Measurements from ENCODE around the gene SETMAR. TPM values are rescaled to one million over a fixed set of nuclear protein-coding genes. Genes with fewer than 3 reads are reported as not detected.

SETMAR gene
- total RNA-seq, 1 experiment from 2014 or later, result 9.4 TPM

DNA sequence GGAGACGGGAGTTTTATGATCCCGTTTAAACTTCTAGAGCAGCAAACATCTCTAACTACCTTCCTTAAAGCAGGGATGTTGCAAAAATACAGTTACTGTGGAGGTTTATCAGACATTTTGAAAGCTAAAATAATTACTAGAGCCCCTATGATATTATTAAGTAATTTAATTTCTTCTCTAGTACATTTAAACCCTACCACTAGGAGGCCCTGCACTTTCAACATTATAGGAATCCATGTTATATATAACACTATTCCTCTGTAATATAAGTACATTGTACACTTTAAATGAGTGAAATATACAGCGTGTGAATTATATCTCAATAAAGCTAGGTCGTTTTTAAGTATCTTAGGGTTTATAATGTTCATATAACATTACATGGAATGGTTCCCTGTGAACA is 11.5 kb downstream of the SETMAR start:
- Histone ChIP-seq H3K4me2 (ENCODE audit: low read length) (no peak overlapping the region), H3K4me1 (ENCODE audit: control insufficient read depth in 1 of 2, insufficient read depth in 2 of 2, low read length in 2 of 2) (no peaks in the 10 kb centered on the region), H4K20me1 (ENCODE audit: insufficient read depth) (no peaks in the 10 kb centered on the region), H3K9me2 (ENCODE audit: insufficient read depth) (no peaks in the 10 kb centered on the region), H3K27ac (ENCODE audit: low read depth, low read length) (no peak overlapping the region), H3K4me3 (replicated peaks in 1 of 2; ENCODE audit: low read depth in 1 of 2, low read length in 2 of 2) (no peak overlapping the region), H3K9me3 (ENCODE audit: control insufficient read depth in 1 of 2, insufficient read depth in 1 of 2, low read depth in 1 of 2, low read length in 2 of 2) (no peaks in the 10 kb centered on the region), H3K9ac (ENCODE audit: low read length) (no peak overlapping the region), H3K79me2 (ENCODE audit: insufficient read depth, low read length) (no peaks in the 10 kb centered on the region), H3K27me3 (ENCODE audit: insufficient read depth, low read length) (no peaks in the 10 kb centered on the region), H2AFZ (ENCODE audit: low read depth, low read length, poor library complexity, severe bottlenecking) (no peak overlapping the region), H3K36me3 (ENCODE audit: control insufficient read depth in 1 of 2, insufficient read depth in 2 of 2, low read length in 2 of 2) (no peaks in the 10 kb centered on the region; a peak in 2 of 4 replicates)
- ChIA-PET POLR2A (no interaction called here), CTCF (interaction anchor here (0.6 to 1.0 kb wide), 2 partner anchors 9 to 319 kb away, joined by 3 to 4 read pairs; no protein-coding TSS in a partner anchor), RAD21 (ENCODE audit: low non-redundant PET in 1 of 2, low total read pairs in 2 of 2, uncharacterized antibody in 2 of 2, unreplicated experiment in 2 of 2) (no interaction called here)
- no TSS peak for BruUV-seq (replicated peaks)
- intact Hi-C loops (cut with micrococcal nuclease), result no loop called here
- TF ChIP-seq, protein P1, sequence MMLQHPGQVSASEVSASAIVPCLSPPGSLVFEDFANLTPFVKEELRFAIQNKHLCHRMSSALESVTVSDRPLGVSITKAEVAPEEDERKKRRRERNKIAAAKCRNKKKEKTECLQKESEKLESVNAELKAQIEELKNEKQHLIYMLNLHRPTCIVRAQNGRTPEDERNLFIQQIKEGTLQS (IDR thresholded peaks at IDR 0.05), result no peak
- TF ChIP-seq, protein P2, sequence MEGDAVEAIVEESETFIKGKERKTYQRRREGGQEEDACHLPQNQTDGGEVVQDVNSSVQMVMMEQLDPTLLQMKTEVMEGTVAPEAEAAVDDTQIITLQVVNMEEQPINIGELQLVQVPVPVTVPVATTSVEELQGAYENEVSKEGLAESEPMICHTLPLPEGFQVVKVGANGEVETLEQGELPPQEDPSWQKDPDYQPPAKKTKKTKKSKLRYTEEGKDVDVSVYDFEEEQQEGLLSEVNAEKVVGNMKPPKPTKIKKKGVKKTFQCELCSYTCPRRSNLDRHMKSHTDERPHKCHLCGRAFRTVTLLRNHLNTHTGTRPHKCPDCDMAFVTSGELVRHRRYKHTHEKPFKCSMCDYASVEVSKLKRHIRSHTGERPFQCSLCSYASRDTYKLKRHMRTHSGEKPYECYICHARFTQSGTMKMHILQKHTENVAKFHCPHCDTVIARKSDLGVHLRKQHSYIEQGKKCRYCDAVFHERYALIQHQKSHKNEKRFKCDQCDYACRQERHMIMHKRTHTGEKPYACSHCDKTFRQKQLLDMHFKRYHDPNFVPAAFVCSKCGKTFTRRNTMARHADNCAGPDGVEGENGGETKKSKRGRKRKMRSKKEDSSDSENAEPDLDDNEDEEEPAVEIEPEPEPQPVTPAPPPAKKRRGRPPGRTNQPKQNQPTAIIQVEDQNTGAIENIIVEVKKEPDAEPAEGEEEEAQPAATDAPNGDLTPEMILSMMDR (IDR thresholded peaks at IDR 0.05 in 2 of 3, conservative IDR thresholded peaks at IDR 0.05 in 1 of 3; ENCODE audit: borderline replicate concordance in 1 of 3, insufficient read depth in 1 of 3, low read depth in 2 of 3, low read length in 2 of 3), result peak in 2 of 3 experiments; percentile 35 to 51; a peak in 5 of 6 replicates
- no peak for TF ChIP-seq ZFX (IDR thresholded peaks at IDR 0.05)
- peak; percentile 31; the same call in 1 of the 2 replicates for TF ChIP-seq RAD21 (IDR thresholded peaks at IDR 0.05; ENCODE audit: low read depth)
- TF ChIP-seq, protein P3, sequence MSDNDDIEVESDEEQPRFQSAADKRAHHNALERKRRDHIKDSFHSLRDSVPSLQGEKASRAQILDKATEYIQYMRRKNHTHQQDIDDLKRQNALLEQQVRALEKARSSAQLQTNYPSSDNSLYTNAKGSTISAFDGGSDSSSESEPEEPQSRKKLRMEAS (IDR thresholded peaks at IDR 0.05), result no peak
- DNase-seq (ENCODE audit: low read depth, low spot score) (no peak), ATAC-seq (peak; percentile 57)

DNA sequence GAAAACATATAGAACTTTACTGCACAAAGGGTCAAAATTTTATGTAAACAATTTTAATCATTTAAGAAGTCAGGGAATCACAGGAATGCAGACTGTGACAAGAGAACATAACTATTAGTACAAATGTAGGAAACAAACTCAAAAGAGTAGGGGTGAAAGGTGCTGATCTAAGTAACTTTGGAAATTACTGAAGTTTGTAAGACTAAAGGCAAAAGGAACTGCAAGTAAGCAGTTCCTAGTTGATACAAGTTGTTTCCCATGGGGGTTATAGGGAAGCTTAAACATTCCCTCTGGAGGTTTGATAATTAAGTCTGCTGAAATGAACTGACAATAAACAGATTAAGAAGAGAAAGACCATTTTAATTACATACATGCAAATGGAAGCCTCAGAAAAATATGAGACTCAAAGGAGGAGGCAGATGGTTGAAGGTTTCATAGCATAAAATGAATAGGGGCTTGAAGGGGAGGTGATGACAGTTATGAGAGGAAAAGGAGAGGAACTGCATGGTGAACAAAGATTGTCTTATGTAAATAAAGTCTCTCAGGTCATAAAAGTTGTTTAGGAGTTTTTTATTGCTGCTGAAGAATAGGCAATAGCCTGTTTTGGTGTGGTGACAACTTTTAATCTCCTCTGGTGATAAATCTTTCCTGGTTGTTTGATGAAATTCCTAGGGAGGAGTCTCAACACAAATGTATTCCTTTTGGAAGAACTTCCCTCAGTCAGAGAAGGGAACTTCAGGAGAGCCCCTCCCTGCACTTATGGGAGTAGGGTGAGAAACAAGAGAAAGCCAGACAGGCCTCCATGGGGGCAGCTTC is 17.1 kb downstream of the SETMAR start:
- H4K20me1 ChIP-seq (ENCODE audit: insufficient read depth), result no peaks in the 10 kb centered on the region
- ATAC-seq (no peak), DNase-seq (ENCODE audit: low read depth, low spot score) (no peak)
- H2AFZ ChIP-seq (ENCODE audit: low read depth, low read length, poor library complexity, severe bottlenecking), result no peak overlapping the region
- ChIA-PET RAD21 (ENCODE audit: low non-redundant PET in 1 of 2, low total read pairs in 2 of 2, uncharacterized antibody in 2 of 2, unreplicated experiment in 2 of 2) (no interaction called here), CTCF (no interaction called here), POLR2A (no interaction called here)
- no TSS peak for BruUV-seq (replicated peaks)
- H3K4me2 ChIP-seq (ENCODE audit: low read length), result no peak overlapping the region
- H3K4me3 ChIP-seq (replicated peaks in 1 of 2; ENCODE audit: low read depth in 1 of 2, low read length in 2 of 2), result no peak overlapping the region
- no peaks in the 10 kb centered on the region for H3K9me3 ChIP-seq (ENCODE audit: control insufficient read depth in 1 of 2, insufficient read depth in 1 of 2, low read depth in 1 of 2, low read length in 2 of 2)
- intact Hi-C loops (cut with micrococcal nuclease), result no loop called here
- no peak overlapping the region for H3K9ac ChIP-seq (ENCODE audit: low read length)
- H3K4me1 ChIP-seq (ENCODE audit: control insufficient read depth in 1 of 2, insufficient read depth in 2 of 2, low read length in 2 of 2), result no peaks in the 10 kb centered on the region
- no peak overlapping the region for H3K27ac ChIP-seq (ENCODE audit: low read depth, low read length)
- no peaks in the 10 kb centered on the region; a peak in 1 of 4 replicates for H3K36me3 ChIP-seq (ENCODE audit: control insufficient read depth in 1 of 2, insufficient read depth in 2 of 2, low read length in 2 of 2)
- H3K79me2 ChIP-seq (ENCODE audit: insufficient read depth, low read length), result no peaks in the 10 kb centered on the region
- no peaks in the 10 kb centered on the region for H3K9me2 ChIP-seq (ENCODE audit: insufficient read depth)
- no peaks in the 10 kb centered on the region for H3K27me3 ChIP-seq (ENCODE audit: insufficient read depth, low read length)
- no peak for TF ChIP-seq EZH2 (IDR thresholded peaks at IDR 0.05)
- TF ChIP-seq TCF7L2 (IDR thresholded peaks at IDR 0.05; ENCODE audit: borderline replicate concordance, extremely low read depth, insufficient read depth, insufficient read length), result no peak
- no peak for TF ChIP-seq SIN3A (IDR thresholded peaks at IDR 0.05; ENCODE audit: low read depth)
- TF ChIP-seq POLR2AphosphoS5 (IDR thresholded peaks at IDR 0.05; ENCODE audit: low read depth, low read length), result no peak
- TF ChIP-seq ELF1 (IDR thresholded peaks at IDR 0.05; ENCODE audit: borderline replicate concordance, low read depth), result no peak
- TF ChIP-seq POLR2A (IDR thresholded peaks at IDR 0.05; ENCODE audit: borderline replicate concordance, extremely low read depth, insufficient read depth, insufficient read length), result no peak
- TF ChIP-seq SP1 (IDR thresholded peaks at IDR 0.05; ENCODE audit: low read depth), result no peak
- no peak for TF ChIP-seq ZNF274 (IDR thresholded peaks at IDR 0.05; ENCODE audit: low read depth, low read length)
- TF ChIP-seq, protein P4, sequence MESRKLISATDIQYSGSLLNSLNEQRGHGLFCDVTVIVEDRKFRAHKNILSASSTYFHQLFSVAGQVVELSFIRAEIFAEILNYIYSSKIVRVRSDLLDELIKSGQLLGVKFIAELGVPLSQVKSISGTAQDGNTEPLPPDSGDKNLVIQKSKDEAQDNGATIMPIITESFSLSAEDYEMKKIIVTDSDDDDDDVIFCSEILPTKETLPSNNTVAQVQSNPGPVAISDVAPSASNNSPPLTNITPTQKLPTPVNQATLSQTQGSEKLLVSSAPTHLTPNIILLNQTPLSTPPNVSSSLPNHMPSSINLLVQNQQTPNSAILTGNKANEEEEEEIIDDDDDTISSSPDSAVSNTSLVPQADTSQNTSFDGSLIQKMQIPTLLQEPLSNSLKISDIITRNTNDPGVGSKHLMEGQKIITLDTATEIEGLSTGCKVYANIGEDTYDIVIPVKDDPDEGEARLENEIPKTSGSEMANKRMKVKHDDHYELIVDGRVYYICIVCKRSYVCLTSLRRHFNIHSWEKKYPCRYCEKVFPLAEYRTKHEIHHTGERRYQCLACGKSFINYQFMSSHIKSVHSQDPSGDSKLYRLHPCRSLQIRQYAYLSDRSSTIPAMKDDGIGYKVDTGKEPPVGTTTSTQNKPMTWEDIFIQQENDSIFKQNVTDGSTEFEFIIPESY (IDR thresholded peaks at IDR 0.05; ENCODE audit: extremely low read depth, insufficient replicate concordance, low read length), result no peak
